Testis (tissue), 3 donors: Measurements from ENCODE around the gene RNF220. TPM values are rescaled to one million over a fixed set of nuclear protein-coding genes. Genes with fewer than 3 reads are reported as not detected.

Experiments used
- DNase-seq: peaks from one replicate; pipeline ENCODE4 v3.0.0-alpha.2; 2019
- H3K27ac ChIP-seq, 2 donors: fragments of 200-600 bp; sonication (generic); one replicate each; pipeline ENCODE4 v1.5.1; 2019
- H3K27me3 ChIP-seq: fragments of 200-600 bp; sonication (generic); one replicate; pipeline ENCODE4 v1.5.1; 2019
- H3K36me3 ChIP-seq: fragments of 200-600 bp; sonication (generic); one replicate; pipeline ENCODE4 v1.5.1; 2017; ENCODE audit warnings: low read depth; ENCODE audit errors: missing control alignments
- H3K4me1 ChIP-seq: fragments of 200-600 bp; sonication (generic); one replicate; pipeline ENCODE4 v1.5.1; 2019
- H3K4me3 ChIP-seq, 2 donors: fragments of 200-600 bp; sonication (generic); one replicate each; pipeline ENCODE4 v1.5.1; 2017 to 2019
- H3K9me3 ChIP-seq: fragments of 200-600 bp; sonication (generic); one replicate; pipeline ENCODE4 v1.5.1; 2017
- POLR2A ChIP-seq: fragments of 450-650 bp; IDR thresholded peaks from one replicate; pipeline ENCODE4 v1.6.1; 2017; ENCODE audit warnings: antibody characterized with exemption, mild to moderate bottlenecking, moderate library complexity
- WGBS, 2 donors: methylation state at CpG; one replicate each; pipeline ENCODE4 v1.1.5; 2018; 5-methylcytosine and 5-hydroxymethylcytosine counted together
- intact Hi-C: fragments of 100-400 bp; cut with DNase I; formaldehyde crosslinking; loops from one replicate; pipeline ENCODE4 v1.15.1; 2023; ENCODE audit warnings: low total_unique reads
- polyA plus RNA-seq: library from polyadenylated mRNA; stranded (reverse); fragments of 350-450 nt; fragmentation: Illumina TruSeq; extraction: RNeasy Lipid Tissue Mini Kit (QIAGEN cat#74804); gene quantifications from one replicate; pipeline ENCODE4 v1.2.3, GENCODE V29; 2014; ENCODE audit warnings: low read depth, low replicate concordance; ENCODE audit not compliant: insufficient read depth
- total RNA-seq, 2 donors: library from RNA; depleted of rRNA; stranded (reverse); fragments of >200 nt; gene quantifications; one replicate each; pipeline ENCODE4 v1.2.3, GENCODE V29; 2016
- TF ChIP-seq, protein P1 (sequence below), 3 experiments: fragments of 450-650 bp in 2 of 3; fragments of 200-600 bp in 1 of 3; sonication (generic) in 1 of 3; IDR thresholded peaks; one replicate each; pipeline ENCODE4 v1.5.1; 2016 to 2019; ENCODE audit warnings: antibody characterized with exemption in 3 of 3, mild to moderate bottlenecking in 2 of 3, moderate library complexity in 1 of 3

RNF220 gene
- total and polyA plus RNA-seq, 3 donors from 2014 or later: 99.3 to 148 (median 126) TPM

DNA sequence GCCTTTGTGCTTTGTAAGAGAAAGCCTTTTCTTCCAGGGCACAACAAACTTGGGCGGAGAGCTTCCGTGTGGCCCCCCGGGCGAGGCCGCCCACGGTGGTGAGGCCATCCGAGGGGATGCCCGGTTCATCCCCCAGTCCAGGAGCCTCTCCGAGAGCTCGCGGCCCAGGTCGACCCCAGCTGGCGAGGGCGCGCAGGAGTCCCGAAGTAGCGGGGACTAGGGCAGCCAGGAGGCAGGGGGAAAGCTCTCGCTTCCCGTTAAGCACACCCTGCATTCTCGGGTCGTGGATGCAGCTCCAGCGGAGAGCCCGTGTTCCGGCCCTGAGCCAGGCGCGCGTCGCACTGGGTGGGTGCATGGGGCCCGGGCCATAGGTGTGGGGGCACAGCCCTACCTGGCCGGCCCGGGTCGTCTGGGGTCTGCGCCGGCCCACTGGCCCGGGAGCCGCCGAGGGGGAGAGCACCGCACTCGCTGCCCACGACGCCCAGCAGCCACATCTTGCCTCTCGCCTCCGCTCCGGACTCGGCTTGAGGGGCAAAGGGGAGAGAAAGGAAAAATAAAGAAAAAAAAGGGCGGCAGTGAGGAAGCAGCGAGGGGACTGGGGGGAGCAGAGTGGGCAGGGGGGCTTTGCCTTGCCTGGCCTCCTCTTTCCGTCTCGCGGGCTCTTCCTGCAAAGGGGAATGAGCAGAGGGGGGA lies 1.8 kb downstream of the RNF220 start:
- no peaks in the 10 kb centered on the region for H3K27me3 ChIP-seq
- peak overlapping the region; percentile 27 to 40 for H3K4me3 ChIP-seq
- intact Hi-C loops: no loop called here
- 3 to 4% methylated on average over 37 to 41 of the region's 50 CpGs for WGBS, 2 donors
- H3K4me1 ChIP-seq: peaks cover 12% of the 10 kb centered on the region
- no peak overlapping the region for H3K27ac ChIP-seq
- no peak for TF ChIP-seq POLR2A
- TF ChIP-seq, protein P1, sequence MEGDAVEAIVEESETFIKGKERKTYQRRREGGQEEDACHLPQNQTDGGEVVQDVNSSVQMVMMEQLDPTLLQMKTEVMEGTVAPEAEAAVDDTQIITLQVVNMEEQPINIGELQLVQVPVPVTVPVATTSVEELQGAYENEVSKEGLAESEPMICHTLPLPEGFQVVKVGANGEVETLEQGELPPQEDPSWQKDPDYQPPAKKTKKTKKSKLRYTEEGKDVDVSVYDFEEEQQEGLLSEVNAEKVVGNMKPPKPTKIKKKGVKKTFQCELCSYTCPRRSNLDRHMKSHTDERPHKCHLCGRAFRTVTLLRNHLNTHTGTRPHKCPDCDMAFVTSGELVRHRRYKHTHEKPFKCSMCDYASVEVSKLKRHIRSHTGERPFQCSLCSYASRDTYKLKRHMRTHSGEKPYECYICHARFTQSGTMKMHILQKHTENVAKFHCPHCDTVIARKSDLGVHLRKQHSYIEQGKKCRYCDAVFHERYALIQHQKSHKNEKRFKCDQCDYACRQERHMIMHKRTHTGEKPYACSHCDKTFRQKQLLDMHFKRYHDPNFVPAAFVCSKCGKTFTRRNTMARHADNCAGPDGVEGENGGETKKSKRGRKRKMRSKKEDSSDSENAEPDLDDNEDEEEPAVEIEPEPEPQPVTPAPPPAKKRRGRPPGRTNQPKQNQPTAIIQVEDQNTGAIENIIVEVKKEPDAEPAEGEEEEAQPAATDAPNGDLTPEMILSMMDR (IDR thresholded peaks at IDR 0.05): no peak
- DNase-seq: peak; percentile 16
- H3K36me3 ChIP-seq: no peaks in the 10 kb centered on the region
- H3K9me3 ChIP-seq: no peaks in the 10 kb centered on the region

DNA sequence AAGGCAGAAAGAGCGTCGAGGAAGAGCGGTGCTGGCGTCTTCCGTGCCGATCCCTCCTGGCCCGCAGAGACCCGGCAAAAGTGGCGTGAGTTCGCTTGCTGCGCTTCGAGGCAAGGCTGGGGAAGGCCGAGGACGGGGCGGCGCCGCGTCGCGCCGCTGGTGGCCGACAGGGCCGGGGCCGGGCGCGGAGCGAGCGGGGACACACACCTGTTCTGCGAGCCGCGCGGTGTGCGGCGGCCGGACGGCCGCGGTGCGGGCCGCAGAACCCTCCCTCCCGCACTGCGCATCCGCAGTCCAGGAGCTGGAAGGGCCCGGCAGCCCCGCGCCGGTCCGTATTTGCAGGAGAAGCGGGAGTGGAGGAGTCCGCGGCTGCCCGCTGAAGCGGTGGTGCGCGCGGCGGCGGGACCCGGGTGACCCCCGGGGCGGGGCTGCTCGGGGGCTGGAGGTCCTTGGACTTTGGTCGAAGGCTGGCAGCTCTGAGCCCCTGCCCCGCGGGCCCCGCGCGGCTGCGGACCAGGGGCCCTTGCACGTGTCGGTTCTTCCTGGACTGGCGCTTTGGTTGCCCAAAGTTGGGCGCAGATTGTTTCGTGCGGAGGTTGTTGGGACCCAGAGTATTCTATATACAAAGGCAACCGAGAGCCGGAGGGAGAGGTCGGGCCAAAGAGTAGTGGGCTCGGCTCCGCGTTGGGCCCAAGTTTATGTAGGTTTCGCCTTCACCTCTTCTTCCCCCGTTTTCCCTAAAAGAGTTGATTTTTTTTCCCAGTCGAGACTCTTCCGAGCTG lies 2.6 kb downstream of the RNF220 start:
- H3K4me3 ChIP-seq: peak overlapping the region; percentile 27 to 40
- TF ChIP-seq, protein P1 (IDR thresholded peaks at IDR 0.05): no peak
- TF ChIP-seq POLR2A: no peak
- H3K27ac ChIP-seq: no peak overlapping the region
- H3K36me3 ChIP-seq: no peaks in the 10 kb centered on the region
- intact Hi-C loops: no loop called here
- peak; percentile 23 for DNase-seq
- peaks cover 12% of the 10 kb centered on the region for H3K4me1 ChIP-seq
- no peaks in the 10 kb centered on the region for H3K9me3 ChIP-seq
- H3K27me3 ChIP-seq: no peaks in the 10 kb centered on the region
- WGBS, 2 donors: 4% methylated on average over 20 to 40 of the region's 85 CpGs

DNA sequence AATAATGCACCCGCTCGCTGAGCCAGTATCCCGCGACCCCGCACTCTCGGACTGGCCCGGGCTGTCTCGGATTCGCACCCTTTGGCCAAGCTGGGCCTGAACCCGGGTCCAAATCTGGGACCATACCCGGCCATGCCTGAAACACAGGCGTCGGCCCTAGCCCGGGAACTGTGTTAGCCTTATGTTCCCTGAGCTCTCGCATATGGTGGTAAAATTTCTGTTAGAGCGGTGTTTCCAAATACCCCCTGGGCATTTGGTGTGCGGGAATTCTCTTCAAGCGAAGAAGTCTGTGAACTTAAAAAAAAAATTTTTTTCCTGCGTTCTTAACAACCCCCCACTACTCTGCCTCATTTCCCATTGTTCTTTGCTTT lies 3.1 kb downstream of the RNF220 start:
- 10 to 15% methylated on average over 19 of the region's 19 CpGs for WGBS, 2 donors
- no peak overlapping the region for H3K27ac ChIP-seq
- TF ChIP-seq POLR2A: no peak
- TF ChIP-seq, protein P1 (IDR thresholded peaks at IDR 0.05): no peak
- peak; percentile 16 for DNase-seq
- peak overlapping the region; percentile 27 to 40 for H3K4me3 ChIP-seq
- intact Hi-C loops: no loop called here
- H3K4me1 ChIP-seq: peaks cover 12% of the 10 kb centered on the region
- H3K27me3 ChIP-seq: no peaks in the 10 kb centered on the region
- H3K9me3 ChIP-seq: no peaks in the 10 kb centered on the region
- H3K36me3 ChIP-seq: no peaks in the 10 kb centered on the region

DNA sequence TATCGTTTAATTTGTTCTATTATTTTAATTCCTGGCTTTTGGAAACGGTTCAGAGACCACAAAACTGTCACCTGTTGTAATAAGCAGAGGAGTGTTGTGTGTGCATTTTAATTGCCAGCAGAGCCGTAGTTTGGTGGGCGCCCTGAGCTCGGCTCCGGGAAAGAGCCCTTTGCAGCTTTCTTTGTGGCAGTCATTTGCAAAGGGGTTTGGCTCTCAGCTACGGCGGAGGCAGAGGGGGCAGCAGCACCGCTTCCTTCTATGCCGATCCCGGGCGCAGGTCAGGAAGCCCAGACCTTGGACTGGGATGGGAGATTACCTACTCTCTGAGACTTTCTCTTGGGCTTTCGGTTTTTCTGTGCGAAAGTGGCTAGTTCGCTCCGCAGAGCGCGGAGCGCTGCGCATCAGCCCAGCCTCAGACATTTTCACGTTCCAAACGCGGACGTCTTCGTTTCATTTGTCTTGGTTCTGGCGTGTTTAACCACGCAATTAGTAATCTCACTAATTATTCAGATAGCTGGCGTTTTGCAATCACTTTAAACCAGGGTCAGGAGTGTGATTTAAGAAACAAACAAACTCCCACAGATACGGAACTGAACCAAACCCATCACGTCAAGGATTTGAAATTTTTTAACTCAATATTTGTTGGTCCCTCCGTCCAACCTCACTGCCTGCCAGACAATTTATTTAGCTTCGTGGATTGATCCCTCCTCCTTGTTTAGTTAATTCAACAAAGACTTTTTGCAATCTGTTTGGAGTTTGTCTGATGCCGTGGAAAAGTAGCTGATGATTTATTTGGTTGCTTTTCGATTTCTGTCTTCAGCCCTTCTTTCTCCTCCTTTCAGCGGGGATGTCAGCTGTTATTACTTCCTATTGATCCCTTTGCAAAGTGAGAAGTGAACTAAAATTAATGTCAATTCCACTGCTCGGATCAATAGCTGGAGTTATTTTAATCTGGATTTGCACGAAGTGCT lies 3.9 kb downstream of the RNF220 start:
- Histone ChIP-seq H3K27me3 (no peaks in the 10 kb centered on the region), H3K4me3 (peak overlapping the region in 1 of 2 donors; percentile 18), H3K27ac (no peak overlapping the region), H3K4me1 (peaks cover 12% of the 10 kb centered on the region), H3K9me3 (no peaks in the 10 kb centered on the region), H3K36me3 (no peaks in the 10 kb centered on the region)
- peak; percentile 22 for DNase-seq
- no peak for TF ChIP-seq POLR2A
- TF ChIP-seq, protein P1 (IDR thresholded peaks at IDR 0.05): no peak
- 9 to 11% methylated on average over 37 of the region's 37 CpGs for WGBS, 2 donors
- intact Hi-C loops: no loop called here
